IPS-18c (cell line): Measurements from ENCODE around the gene B3GNT4.
"Not testable (repeated sequence)": the region's sequence is repeated elsewhere in the genome, so short reads cannot be mapped to it uniquely, and the experiment has no call there.

Experiments used
- H3K4me3 ChIP-seq: 2 replicates; pipeline ENCODE4 v1.7.0; 2013; ENCODE audit warnings: low read depth, mild to moderate bottlenecking, low read length, moderate library complexity; ENCODE audit not compliant: insufficient read depth
- H3K9me3 ChIP-seq: one replicate; pipeline ENCODE4 v1.6.1; 2013; ENCODE audit warnings: mild to moderate bottlenecking, low read length, moderate library complexity; ENCODE audit not compliant: control insufficient read depth, insufficient read depth

B3GNT4 gene

DNA sequence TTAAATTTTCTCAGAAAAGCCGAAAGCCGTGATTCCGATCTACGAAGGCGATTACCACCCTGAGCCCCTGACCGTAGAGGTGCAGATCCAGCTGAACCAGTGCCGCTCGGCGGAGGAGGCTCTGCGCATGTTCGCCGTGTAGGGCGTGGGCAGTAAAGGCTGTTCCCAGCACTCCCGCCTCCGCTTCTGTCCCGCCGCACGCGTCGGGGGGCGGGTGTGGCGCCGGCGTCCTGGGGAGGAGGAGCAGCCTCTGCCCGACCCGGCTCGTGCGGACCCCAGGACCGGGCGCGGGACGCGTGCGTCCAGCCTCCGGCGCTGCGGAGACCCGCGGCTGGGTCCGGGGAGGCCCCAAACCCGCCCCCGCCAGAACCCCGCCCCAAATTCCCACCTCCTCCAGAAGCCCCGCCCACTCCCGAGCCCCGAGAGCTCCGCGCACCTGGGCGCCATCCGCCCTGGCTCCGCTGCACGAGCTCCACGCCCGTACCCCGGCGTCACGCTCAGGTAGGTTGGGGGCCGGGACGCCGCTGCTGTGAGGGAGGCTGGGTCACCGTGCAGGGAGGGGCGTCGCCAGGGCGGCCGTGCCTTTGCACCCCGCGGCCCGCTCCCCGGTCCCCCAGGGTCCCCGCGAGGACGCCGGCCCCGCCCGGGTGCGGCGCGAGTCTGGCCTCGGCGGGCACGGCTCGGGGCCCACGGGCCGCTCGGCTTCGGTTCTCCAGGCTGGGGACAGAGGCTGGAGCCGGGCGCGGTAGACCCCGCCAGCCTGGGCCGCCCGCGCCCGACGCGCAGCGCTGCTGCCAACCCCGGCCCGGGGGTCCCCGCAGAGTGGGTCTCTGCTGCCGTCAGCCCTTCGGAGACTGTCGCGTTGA lies at the start of gene B3GNT4:
Gene B3GNT4, plus strand, starts transcription at position 409 of the 866 bp plus-strand sequence. CDS start 910 bp downstream, outside the sequence.
- Histone ChIP-seq H3K9me3 (no peaks in the 10 kb centered on the region), H3K4me3 (peak within 1 kb of the TSS; percentile 62)

DNA sequence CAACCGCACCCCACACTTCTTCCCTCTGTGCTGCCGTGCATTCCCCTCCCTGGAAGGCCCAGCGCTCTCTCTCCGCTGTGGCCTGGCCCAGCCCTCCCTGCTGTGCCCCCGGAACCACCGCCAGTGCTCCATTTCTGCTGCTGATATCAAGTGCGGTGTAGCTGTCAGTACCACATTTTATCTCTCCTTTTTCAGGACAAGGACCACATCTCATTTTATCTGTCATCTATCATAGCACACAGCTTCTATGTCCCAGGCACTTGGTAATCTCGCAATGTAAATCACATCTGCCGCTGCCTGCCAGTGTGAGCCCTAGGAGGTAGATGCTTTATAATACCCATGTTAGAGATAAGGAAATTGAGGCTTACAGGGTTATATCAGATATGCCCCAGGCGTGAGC lies 47.8 kb upstream of the B3GNT4 start:
- Histone ChIP-seq H3K9me3 (no peaks in the 10 kb centered on the region), H3K4me3 (no peak overlapping the region)

GRCh38 chr12:122158700-122159285 lies 44.7 kb upstream of the B3GNT4 start:
- no peaks in the 10 kb centered on the region for H3K9me3 ChIP-seq
- no peak overlapping the region for H3K4me3 ChIP-seq

DNA sequence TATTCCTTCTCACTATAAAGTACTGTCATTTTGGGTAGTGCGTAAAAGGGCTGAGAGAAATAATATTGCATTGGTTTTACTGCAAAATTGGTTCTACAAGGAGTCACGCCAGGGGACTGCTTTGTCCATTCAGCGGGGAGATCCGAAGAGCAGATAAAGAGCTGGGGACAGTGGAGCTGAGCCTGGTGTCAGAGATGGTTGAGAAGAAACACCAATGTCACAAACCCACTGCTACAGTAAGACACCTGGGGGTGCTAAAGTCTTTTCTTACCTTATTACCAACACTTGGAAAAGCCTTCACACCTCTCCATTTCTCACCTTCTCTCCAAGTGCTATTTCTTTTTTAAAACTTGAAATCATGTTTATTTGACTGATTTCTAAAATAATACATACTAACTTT lies 43.6 kb upstream of the B3GNT4 start:
- no peak overlapping the region for H3K4me3 ChIP-seq

DNA sequence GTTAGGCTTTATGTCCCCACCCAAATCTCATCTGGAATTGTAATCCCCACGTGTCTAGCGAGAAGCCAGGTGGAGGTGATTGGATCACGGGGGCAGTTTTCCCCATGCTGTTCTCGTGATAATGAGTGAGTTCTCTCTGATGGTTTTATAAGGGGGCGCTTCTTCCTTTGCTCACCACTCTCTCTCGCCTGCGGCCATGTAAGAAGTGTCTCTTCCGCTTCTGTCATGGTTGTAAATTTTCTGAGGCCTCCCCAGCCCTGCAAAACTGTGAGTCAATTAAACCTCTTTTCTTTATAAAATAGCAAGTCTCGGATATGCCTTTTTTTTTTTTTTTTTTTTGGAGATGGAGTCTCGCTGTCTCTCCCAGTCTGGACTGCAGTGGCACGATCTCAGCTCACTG lies 42.7 kb upstream of the B3GNT4 start:
- no peaks in the 10 kb centered on the region for H3K9me3 ChIP-seq
- H3K4me3 ChIP-seq = no peak overlapping the region

More for the DNA sequence above, 43.6 kb upstream of the B3GNT4 start:
- no peaks in the 10 kb centered on the region for H3K9me3 ChIP-seq

DNA sequence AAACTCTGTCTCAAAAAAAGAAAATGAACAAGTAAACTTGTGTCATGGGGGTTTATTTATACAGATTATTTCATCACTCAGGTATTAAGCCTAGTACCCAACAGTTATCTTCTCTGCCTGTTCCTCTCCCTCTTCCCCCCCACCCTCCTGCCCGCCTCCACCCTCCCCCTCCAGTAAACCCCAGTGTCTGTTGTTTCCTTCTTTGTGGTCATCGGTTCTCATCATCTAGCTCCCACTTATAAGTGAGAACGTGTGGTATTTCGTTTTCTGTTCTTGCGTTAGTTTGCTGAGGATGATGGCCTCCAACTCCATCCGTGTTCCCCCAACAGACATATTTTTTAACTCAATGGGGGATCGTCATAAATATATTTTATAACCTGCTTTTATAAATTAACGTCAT lies 41.8 kb upstream of the B3GNT4 start:
- Histone ChIP-seq H3K4me3 (no peak overlapping the region), H3K9me3 (no peaks in the 10 kb centered on the region)

DNA sequence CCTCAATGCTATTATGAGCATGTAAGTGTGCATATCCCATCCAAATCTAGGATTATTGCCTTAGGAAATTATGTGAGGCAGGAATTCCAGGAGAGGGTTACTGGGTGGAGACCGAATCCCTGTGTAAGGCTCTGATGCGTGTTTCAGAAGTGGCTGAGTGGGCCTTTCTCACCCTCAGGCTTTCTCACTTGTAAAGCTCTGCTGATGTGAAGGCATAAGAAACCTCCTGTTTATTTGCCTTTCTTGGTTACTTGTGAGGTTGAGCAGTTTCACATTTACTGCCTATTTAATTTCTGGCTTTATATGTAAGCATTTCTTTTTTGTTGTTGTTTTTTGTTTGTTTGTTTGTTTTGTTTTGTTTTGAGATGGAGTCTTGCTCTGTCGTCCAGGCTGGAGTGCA lies 40.5 kb upstream of the B3GNT4 start:
- H3K4me3 ChIP-seq = no peak overlapping the region
- no peaks in the 10 kb centered on the region for H3K9me3 ChIP-seq

GRCh38 chr12:122166422-122167349 lies 36.8 kb upstream of the B3GNT4 start:
- no peak overlapping the region for H3K4me3 ChIP-seq
- no peaks in the 10 kb centered on the region for H3K9me3 ChIP-seq

GRCh38 chr12:122167356-122167925 lies 36.1 kb upstream of the B3GNT4 start:
- no peak overlapping the region for H3K4me3 ChIP-seq

GRCh38 chr12:122168492-122168891 lies 35.0 kb upstream of the B3GNT4 start:
- no peaks in the 10 kb centered on the region for H3K9me3 ChIP-seq
- H3K4me3 ChIP-seq = no peak overlapping the region

More at GRCh38 chr12:122167356-122167925, 36.1 kb upstream of the B3GNT4 start:
- no peaks in the 10 kb centered on the region for H3K9me3 ChIP-seq

DNA sequence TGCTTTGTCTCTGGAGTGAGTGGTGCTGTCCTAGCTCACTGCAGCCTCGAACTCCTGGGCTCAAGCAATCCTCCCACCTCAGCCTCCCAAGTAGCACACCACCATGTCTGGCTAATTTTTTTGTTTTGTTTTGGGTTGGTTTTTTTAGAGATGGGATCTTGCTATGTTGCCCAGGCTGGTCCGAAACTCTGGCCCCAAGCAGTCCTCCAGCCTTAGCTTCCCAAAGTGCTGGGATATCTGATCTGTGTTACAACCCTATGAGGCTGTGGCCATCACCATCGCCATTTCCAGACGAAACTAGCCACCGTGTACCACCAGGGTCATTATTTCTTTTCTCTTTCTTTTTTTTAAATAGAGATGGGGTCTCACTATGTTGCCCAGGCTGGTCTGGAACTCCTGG lies 32.1 kb upstream of the B3GNT4 start:
- H3K4me3 ChIP-seq = no peak overlapping the region
- H3K9me3 ChIP-seq = no peaks in the 10 kb centered on the region

GRCh38 chr12:122172262-122172939 lies 31.1 kb upstream of the B3GNT4 start:
- H3K9me3 ChIP-seq = no peaks in the 10 kb centered on the region
- no peak overlapping the region for H3K4me3 ChIP-seq

- Histone ChIP-seq H3K4me3 (no peak within 1 kb of the TSS), H3K9me3 (no peaks in the 10 kb centered on the region)
Measured at GRCh38 chr12:122174155-122174845, 29.2 kb upstream of the B3GNT4 start, which contains the start of gene IL31. Gene IL31, minus strand, starts transcription at chr12:122174221. Its CDS starts 49 bp downstream, at chr12:122174172.

DNA sequence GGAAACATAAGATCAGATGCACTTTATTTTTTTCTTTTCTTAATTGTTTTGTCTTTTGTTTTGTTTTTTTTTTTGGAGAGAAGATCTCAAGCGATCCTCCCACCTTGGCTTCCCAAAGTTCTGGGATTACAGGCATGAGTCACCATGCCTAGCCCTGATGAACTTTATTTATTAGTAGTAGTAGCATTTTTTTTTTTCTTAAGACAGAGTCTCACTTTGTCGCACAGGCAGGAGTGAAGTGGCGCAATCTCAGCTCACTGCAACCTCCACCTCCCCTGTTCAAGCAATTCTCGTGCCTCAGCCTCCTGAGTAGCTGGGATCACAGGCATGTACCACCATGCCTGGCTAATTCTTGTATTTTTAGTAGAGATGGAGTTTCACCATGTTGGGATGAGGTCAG lies 27.0 kb upstream of the B3GNT4 start:
- not testable (repeated sequence) for H3K4me3 ChIP-seq, H3K9me3 ChIP-seq

DNA sequence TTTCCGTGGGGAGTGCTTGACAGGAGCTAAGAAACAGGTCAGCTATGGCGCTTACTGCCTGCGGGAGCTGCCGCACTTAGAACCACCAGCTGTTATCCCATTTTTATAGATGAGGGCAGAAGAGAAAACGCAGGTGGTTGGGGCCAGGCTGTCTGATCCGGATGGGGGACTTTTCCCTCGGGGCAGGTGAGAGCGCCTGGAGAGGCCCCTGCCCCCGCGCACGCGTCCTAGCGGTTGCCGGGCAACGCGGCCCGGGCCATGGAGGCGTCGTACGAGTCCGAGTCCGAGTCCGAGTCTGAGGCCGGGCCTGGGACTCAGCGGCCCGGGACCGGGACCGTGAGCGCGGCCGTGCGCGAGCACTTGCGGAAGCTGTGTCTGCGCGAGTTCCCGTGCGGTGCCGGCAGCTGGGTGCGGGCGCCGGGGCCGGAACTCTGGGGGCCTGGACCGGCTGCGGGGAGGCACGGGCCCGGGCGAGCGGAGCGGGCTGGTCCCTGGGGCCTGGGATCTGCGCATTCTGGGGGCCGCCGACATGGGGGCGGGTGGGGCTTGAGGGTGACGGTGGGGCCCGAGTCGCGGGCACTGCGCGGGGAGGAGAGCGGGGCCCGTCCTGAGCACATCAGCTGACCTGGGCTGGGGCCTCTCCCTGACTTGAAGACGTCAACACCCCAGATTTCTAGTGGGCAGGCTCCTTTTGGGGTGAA lies 20.5 kb upstream of the B3GNT4 start, which contains the start of gene LRRC43:
Gene LRRC43, plus strand, starts transcription at position 237 of the 701 bp plus-strand sequence. Its CDS starts 22 bp downstream, at position 259.
- Histone ChIP-seq H3K4me3 (peak within 1 kb of the TSS; percentile 58), H3K9me3 (no peaks in the 10 kb centered on the region)
